Breast epithelium (tissue), 4 donors: ENCODE data around the gene ASB2. TPM values are rescaled to one million over a fixed set of nuclear protein-coding genes. Genes with fewer than 3 reads are reported as not detected.

Experiments
- DNase-seq, 2 donors: peaks; one replicate each; pipeline ENCODE4 v3.0.0-alpha.2; 2019; ENCODE audit warnings: low spot score in 2 of 2
- H3K27ac ChIP-seq, 2 donors: fragments of 200-600 bp; sonication (generic) in 1 of 2; one replicate each; pipeline ENCODE4 v1.5.1; 2016 to 2019; ENCODE audit warnings: mild to moderate bottlenecking in 1 of 2
- H3K27me3 ChIP-seq, 2 donors: fragments of 200-600 bp; sonication (generic) in 1 of 2; one replicate each; pipeline versions ENCODE4 v1.5.1 to v1.6.0; 2017 to 2019; ENCODE audit warnings: control low read depth in 1 of 2, mild to moderate bottlenecking in 1 of 2
- H3K36me3 ChIP-seq: fragments of 200-600 bp; one replicate; pipeline ENCODE4 v1.5.1; 2019
- H3K4me1 ChIP-seq, 2 donors: fragments of 200-600 bp; sonication (generic); one replicate each; pipeline ENCODE4 v1.5.1; 2016 to 2019; ENCODE audit warnings: control low read depth in 1 of 2
- H3K4me3 ChIP-seq, 3 donors: fragments of 200-600 bp; sonication (generic); 1 replicate in 2 of 3; 2 replicates in 1 of 3; pipeline ENCODE4 v1.5.1; 2016 to 2019; ENCODE audit warnings: mild to moderate bottlenecking in 3 of 3, moderate library complexity in 2 of 3
- H3K9me3 ChIP-seq, 2 donors: fragments of 200-600 bp; sonication (generic) in 1 of 2; one replicate each; pipeline ENCODE4 v1.5.1; 2016 to 2019; ENCODE audit warnings: control low read depth in 1 of 2
- POLR2A ChIP-seq: fragments of 450-650 bp; IDR thresholded peaks from one replicate; pipeline ENCODE4 v1.6.1; 2016; ENCODE audit warnings: antibody characterized with exemption, mild to moderate bottlenecking, moderate library complexity
- POLR2AphosphoS5 ChIP-seq, 3 donors: sonication (generic); formaldehyde crosslinking; IDR thresholded peaks; one replicate each; pipeline ENCODE4 v1.6.1; 2017; ENCODE audit warnings: antibody characterized with exemption in 3 of 3
- intact Hi-C: fragments of 100-400 bp; cut with DNase I; formaldehyde crosslinking; loops from one replicate; pipeline ENCODE4 v1.15.1; 2023; ENCODE audit warnings: low total_unique reads
- total RNA-seq, 3 donors: library from RNA; depleted of rRNA; stranded (reverse); fragments of >200 nt; gene quantifications; one replicate each; pipeline ENCODE4 v1.1.0, GENCODE V29; 2016
- TF ChIP-seq, protein P1 (sequence below), 3 donors: fragments of 450-650 bp; IDR thresholded peaks; one replicate each; pipeline ENCODE4 v1.5.1; 2016 to 2017; ENCODE audit warnings: antibody characterized with exemption in 3 of 3, mild to moderate bottlenecking in 3 of 3, moderate library complexity in 3 of 3

The ASB2 gene
- total RNA-seq, 3 donors from 2014 or later: 1.3 to 2.0 TPM; not detected in 1

DNA sequence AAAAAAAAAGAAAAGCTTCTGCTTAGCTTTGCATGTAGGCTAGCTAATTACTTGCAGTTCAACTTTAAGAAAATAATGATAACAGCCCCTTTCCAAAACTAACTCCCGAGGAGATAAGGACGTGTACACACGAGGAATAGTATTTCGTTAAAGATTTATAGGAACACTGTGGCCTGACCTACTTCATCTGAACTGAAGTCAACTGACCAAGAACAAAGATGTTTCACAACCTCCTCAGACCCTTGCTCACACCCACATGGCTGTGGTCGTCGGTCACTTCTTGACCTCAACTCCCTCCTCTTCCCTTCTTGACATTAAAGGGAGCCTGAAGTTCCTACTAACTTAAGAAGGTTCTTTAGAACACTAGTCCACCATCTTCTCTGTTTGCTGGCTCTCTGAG, 74.6 kb downstream of the ASB2 start:
- Histone ChIP-seq H3K4me1 (no peaks in the 10 kb centered on the region), H3K36me3 (no peaks in the 10 kb centered on the region), H3K27me3 (no peaks in the 10 kb centered on the region), H3K4me3 (no peak overlapping the region), H3K9me3 (no peaks in the 10 kb centered on the region), H3K27ac (no peak overlapping the region)
- intact Hi-C loops: no loop called here
- DNase-seq: no peak
- no peak for TF ChIP-seq POLR2AphosphoS5 (IDR thresholded peaks at IDR 0.05)
- TF ChIP-seq, protein P1, sequence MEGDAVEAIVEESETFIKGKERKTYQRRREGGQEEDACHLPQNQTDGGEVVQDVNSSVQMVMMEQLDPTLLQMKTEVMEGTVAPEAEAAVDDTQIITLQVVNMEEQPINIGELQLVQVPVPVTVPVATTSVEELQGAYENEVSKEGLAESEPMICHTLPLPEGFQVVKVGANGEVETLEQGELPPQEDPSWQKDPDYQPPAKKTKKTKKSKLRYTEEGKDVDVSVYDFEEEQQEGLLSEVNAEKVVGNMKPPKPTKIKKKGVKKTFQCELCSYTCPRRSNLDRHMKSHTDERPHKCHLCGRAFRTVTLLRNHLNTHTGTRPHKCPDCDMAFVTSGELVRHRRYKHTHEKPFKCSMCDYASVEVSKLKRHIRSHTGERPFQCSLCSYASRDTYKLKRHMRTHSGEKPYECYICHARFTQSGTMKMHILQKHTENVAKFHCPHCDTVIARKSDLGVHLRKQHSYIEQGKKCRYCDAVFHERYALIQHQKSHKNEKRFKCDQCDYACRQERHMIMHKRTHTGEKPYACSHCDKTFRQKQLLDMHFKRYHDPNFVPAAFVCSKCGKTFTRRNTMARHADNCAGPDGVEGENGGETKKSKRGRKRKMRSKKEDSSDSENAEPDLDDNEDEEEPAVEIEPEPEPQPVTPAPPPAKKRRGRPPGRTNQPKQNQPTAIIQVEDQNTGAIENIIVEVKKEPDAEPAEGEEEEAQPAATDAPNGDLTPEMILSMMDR (IDR thresholded peaks at IDR 0.05): no peak
- no peak for TF ChIP-seq POLR2A

DNA sequence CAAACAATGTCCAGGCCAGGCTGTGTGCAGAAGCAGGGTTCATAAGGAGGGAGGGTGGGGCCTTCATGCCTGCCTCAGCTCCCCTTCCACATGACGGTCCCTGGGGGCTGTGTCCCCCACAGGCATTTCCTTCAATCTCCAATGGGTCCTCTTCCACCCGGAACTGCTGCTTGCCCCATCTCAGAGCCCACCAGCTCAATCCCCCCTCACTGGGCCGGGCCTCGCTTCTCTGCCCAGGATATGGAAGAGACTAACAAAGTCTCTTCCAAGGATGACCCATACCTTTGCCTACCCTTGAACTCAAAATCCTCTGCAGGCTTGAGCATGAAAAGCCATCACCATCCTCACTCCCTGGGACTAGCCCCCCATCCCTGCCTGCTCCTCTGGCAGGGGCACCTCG, 77.6 kb downstream of the ASB2 start:
- TF ChIP-seq, protein P1 (IDR thresholded peaks at IDR 0.05): no peak
- TF ChIP-seq POLR2AphosphoS5 (IDR thresholded peaks at IDR 0.05): no peak
- TF ChIP-seq POLR2A: no peak
- no peak overlapping the region for H3K27ac ChIP-seq
- no peak overlapping the region for H3K4me3 ChIP-seq
- H3K9me3 ChIP-seq: no peaks in the 10 kb centered on the region
- DNase-seq: peak in 1 of 2 donors; percentile 24
- no peaks in the 10 kb centered on the region for H3K27me3 ChIP-seq
- no peaks in the 10 kb centered on the region for H3K36me3 ChIP-seq
- no peaks in the 10 kb centered on the region for H3K4me1 ChIP-seq
- intact Hi-C loops: no loop called here

DNA sequence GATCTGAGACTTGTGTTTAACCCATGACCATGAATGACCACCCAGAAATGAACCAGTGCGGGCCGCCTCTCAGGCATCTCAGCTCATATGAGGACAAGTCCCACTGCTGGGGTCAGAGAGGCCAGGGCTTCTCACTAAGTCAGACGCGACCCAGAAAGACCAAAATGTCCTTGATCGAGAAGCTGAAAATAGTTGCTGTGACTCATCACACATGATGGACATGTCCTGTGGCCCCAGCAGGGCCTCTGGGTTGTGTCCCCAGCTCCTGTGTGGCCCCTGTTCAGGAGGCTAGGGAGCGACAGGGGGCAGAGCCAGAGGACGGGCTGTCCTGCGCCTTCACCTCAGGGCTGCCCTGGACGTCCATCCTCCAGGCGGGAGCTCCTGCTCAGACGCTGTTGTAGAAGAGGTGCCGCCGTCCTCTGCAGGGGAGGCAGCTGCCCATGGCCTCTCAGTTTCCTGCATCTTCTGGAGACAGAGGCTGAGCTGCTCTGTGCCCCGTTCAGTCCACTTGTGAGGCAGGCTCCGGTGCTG, 78.2 kb downstream of the ASB2 start:
- intact Hi-C loops: no loop called here
- DNase-seq: peak in 1 of 2 donors; percentile 22
- Histone ChIP-seq H3K9me3 (no peaks in the 10 kb centered on the region), H3K36me3 (no peaks in the 10 kb centered on the region), H3K27ac (no peak overlapping the region), H3K27me3 (no peaks in the 10 kb centered on the region), H3K4me3 (no peak overlapping the region), H3K4me1 (no peaks in the 10 kb centered on the region)
- TF ChIP-seq, protein P1 (IDR thresholded peaks at IDR 0.05): no peak
- TF ChIP-seq POLR2AphosphoS5 (IDR thresholded peaks at IDR 0.05) (no peak), POLR2A (no peak)

DNA sequence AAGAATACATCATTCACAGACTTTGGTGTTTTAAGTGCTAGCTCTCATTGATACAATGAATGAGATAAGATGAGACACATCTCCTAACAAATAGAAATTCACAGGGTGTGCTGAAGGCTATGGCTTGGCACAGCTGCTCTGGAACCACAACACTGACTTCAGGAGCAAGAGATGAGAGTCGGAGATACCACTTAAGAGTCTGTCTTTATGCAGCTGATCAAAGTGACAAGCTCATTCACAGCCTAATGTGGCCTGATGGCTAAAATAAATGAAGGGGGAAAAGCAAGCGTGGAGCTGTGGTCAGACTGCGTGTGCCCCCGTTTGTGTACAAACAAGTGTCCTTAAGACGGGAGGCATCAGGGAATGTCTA, 78.9 kb downstream of the ASB2 start:
- Histone ChIP-seq H3K4me1 (no peaks in the 10 kb centered on the region), H3K36me3 (no peaks in the 10 kb centered on the region), H3K27ac (no peak overlapping the region), H3K27me3 (no peaks in the 10 kb centered on the region), H3K4me3 (no peak overlapping the region), H3K9me3 (no peaks in the 10 kb centered on the region)
- intact Hi-C loops: no loop called here
- TF ChIP-seq POLR2AphosphoS5 (IDR thresholded peaks at IDR 0.05): no peak
- no peak for TF ChIP-seq POLR2A
- TF ChIP-seq, protein P1 (IDR thresholded peaks at IDR 0.05): no peak
- DNase-seq: no peak

DNA sequence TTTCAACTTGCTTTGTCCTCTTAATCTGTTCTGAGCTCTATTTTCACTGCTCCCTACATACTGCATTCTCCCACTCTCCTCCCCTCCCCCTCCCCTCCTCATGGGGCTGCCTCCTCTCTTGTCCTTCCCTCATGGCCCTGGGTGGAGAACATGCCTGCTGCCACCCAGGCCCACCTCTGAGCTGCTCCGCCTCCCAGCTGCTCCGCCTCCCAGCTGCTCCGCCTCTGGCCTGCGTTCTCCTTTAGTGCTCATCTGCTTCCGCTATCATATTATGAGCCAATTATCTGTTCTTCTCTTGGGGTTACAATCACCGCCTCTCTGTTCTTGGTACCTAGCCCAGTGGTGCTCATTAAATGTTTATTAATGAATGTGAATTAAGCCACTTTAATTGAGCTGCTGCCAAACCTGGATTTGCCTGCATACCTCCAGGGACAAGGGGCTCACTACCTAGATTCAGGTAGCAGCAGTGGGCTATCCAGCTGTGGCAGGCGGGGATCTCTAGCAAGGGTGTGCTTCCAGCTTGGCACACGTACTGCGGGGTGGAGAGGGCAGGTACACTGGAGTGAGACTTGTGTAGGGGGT, 81.3 kb downstream of the ASB2 start:
- intact Hi-C loops: no loop called here
- H3K27me3 ChIP-seq: no peaks in the 10 kb centered on the region
- no peaks in the 10 kb centered on the region for H3K4me1 ChIP-seq
- H3K36me3 ChIP-seq: no peaks in the 10 kb centered on the region
- DNase-seq: no peak
- H3K27ac ChIP-seq: no peak overlapping the region
- no peak for TF ChIP-seq POLR2A
- TF ChIP-seq, protein P1 (IDR thresholded peaks at IDR 0.05): no peak
- H3K9me3 ChIP-seq: no peaks in the 10 kb centered on the region
- H3K4me3 ChIP-seq: no peak overlapping the region
